Activated T-helper 1 cell treated with anti-CD3 and anti-CD28 coated beads, Interleukin-2, amount 50 U/mL, for 16 hours (primary cell): ENCODE data around the gene POLD2.

Source experiments
- DNase-seq, 2 donors: peaks; one replicate each; pipeline ENCODE4 v3.0.0-alpha.2; 2020; ENCODE audit warnings: low read depth in 1 of 2, low spot score in 1 of 2

The POLD2 gene

DNA sequence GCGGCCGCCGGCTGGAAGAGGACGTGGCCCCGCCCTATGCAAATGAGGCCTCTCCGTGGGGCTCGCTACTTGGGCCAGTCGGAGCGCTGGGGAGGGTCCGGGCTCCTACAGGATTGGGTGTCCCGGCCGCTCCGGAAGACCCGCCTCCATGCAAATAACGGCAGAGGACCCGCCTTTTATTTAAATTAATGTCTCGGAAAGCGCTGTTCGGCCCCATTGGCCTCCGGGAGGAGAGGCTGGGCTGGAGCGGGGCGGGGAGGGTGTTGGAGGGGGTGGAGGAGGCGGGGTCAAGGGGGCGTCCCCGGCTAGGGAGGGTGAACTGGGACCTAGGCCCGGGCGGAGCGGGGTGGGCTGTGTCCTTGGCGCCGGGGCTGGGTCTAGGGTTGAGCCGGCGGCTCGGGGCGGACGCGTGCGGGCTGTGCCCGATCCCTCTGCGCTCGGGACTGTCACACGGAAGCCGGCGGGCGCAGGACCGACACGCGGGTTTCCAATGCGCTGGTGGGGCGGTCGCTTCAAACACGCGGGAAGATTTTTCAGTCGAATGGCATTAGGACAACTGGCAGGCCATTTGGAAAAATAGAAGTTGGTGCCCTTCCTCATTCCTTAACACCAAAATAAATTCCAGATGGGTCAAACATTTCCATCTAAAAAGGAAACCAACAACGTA, 40.7 kb downstream of the POLD2 start:
- DNase-seq, result peak; percentile 96 to 98

- DNase-seq, result no peak
Observed at GRCh38 chr7:44081266-44081748, 42.0 kb downstream of the POLD2 start.

DNA sequence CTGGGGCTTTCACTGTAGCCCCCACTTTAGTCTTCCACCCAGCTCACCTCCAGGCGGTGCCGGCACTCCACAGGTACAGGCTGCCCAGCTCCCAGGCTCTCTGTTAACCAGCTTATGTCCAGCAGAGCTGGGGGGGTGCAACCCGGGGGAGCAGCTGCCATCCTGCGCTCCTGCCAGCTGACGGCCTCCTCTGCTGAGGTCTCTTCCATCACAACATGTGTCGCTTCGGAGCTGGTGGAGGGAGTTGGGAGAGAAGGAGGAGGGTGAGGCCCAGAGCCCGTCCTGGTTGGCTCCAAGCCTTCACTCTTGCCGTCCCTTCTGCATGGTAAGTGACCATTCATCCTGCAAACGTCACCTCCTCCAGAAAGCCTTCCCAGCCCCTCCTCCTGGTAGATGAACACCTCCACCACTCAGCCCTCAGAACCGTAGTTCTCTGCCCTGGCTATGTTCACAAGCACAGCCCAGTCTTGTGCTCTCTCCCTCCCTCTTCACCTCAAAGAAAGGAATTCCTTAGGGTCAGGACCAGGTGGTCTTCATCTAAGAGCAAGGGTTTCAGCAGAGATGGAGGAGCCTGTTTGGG, 42.6 kb downstream of the POLD2 start:
- no peak for DNase-seq

DNA sequence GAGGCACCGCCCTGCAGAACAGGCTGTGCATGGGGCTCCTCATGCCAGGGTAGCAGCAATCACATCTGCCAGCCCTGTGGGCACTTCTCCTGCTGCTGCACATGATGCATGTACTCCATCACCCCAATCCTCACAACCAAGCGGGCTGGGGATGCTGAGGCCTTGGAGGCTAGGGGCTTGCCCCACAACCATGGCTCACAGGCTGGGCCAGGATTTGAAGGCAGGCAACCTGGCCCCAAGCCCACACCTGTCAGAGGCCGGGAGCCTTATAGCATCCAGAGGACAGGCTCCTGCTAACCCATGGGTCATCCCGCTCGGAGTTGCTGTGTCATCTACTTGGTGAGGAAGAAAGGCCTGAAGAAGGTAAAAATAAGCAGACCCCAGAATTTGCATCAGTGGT, 43.2 kb downstream of the POLD2 start:
- no peak for DNase-seq

DNA sequence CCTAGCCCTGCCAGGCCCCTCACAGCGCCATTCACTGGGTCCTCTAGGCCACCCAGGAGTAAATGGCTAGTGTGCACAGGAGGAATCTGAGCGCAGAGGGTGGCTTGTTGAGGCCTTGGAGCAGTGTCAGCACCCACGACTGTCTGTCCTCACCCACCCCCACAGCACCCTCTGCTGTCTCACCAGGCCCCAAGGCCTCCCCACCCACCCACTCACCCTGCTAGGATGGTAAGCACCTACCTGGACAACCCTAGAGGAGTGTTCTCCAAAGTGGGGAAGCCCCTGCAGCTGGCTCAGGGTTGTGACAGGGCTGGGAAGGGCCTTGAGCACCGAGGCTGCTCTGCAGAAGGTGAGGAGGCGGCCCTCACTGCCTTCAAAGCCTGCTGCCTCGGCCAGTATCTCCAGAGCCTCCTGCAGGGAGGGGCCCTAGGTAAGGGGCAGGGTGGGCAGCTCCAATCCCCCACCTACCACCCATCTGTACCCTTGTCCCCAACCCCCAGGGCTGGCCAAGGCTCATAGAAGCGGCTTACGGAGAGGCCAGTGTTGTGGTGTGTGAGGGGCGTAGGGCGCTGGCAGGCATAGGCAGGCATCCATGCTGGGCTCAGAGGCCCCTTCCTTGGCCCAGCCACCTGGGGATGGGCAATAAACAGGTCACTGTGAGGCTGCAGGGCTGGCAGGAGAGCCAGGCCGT, 43.9 kb downstream of the POLD2 start:
- DNase-seq, result no peak

- no peak for DNase-seq
Observed at GRCh38 chr7:44078521-44078920, 44.8 kb downstream of the POLD2 start.

DNA sequence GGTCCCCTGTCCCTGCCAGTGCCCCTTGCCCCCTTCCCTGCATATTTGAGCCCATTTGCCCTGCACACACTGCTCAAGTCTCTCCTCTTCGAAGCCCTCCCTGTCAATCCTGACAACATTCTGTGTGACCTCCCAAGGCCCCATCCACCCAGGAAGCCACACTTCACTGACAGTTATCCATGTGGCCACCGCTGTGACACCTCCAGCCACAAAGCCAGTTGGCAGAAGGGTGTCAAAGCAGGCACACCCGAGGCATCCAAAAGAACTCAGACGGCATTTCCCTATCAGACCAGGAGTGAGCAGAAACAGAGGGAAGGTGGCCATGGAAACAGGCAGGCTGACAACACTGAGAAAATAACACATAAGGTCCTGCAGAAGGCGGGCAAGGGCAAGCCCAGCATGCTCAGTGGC, 45.7 kb downstream of the POLD2 start:
- DNase-seq, result no peak

DNA sequence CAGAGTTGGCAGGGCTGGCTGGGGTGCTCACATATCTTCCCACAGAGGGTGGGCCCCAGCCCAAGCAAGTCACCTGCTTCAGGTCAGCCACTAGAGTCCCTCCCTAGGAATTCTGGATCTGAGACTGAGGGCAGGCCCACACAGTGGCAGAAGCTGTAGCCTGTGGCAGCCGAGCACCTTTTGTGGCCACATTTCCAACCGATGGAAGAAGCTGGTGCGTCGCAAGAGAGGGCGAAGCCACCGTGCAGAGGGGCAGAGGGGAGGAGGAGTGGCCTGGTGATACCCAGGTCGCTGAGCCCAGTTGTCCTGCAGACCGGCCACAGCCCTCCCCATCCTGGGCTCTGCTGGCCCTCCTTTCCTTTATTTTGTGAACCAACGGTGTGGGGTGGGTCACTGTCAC, 46.3 kb downstream of the POLD2 start:
- DNase-seq, result no peak

DNA sequence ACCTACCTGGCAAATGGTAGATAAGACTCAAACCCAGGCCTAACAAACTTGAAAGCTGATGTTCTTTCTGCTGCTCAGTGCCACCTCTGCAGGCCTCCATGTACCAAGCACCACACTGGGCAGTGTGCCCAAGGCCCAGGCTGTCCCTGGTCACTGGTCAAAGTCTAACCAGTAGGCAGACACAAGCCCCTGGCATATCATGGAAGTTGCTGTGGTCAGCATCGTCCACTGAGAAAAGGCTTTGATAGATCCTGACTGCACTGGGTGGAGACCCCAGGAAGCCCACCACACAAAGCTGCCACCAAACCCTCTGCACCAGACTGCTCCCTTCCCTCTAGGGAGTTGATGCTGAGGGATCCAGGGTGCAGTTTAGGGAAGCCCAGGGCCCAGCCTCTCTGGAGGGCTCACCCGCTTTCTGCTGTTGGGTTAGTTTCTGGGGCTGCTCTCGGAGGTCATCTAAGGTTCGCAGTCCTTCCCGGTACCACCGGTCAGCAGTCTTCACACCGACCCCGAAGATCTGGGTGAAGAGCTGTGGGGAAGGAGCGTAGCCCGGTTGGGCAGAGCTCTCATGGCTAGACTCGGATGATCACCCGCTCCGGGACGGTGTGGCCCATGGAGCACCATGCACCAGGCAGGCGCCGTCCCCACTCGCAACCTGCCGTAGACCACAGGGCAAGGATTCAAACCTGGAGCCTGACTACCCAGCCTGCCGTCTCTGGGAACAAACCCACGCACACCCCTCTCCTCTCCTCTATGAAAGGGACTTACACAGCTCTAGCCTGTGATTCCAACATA, 47.0 kb downstream of the POLD2 start:
- DNase-seq, result no peak

DNA sequence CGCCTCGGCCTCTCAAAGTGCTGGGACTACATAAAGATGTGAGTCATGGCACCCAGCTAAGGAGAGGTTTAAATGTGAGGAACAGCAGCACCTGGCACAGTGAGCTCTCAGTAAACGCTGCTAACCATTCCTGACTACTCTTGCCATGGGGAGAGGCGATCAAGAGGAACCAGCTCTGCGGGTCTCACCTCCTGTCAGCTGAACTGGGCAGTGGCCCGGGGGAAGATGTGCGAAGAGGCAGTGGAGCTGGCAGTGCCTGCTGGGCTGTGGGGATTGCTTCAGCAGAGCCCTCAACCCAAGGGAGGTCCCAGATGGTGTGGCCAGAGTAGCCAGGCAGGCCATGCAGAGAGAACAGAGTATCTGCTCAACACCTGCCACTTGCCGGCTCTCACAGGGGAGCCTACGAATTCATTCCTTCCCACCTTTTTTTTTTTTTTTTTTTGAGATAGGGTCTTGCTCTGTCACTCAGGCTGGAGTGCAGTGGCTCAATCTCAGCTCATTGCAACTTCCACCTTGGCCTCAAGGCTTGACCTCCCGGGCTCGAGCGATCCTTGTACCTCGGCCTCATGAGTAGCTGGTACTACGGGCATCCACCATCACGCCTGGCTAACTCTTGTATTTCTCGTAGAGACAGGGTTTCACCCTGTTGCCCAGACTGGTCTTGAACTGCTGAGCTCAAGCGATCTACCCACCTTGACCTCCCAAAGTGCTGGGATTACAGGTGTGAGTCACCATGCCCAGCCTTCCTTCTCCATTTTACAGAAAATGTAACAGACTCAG, 47.9 kb downstream of the POLD2 start:
- DNase-seq, result no peak

GRCh38 chr7:44074349-44074695, 49.0 kb downstream of the POLD2 start:
- DNase-seq, result no peak

DNA sequence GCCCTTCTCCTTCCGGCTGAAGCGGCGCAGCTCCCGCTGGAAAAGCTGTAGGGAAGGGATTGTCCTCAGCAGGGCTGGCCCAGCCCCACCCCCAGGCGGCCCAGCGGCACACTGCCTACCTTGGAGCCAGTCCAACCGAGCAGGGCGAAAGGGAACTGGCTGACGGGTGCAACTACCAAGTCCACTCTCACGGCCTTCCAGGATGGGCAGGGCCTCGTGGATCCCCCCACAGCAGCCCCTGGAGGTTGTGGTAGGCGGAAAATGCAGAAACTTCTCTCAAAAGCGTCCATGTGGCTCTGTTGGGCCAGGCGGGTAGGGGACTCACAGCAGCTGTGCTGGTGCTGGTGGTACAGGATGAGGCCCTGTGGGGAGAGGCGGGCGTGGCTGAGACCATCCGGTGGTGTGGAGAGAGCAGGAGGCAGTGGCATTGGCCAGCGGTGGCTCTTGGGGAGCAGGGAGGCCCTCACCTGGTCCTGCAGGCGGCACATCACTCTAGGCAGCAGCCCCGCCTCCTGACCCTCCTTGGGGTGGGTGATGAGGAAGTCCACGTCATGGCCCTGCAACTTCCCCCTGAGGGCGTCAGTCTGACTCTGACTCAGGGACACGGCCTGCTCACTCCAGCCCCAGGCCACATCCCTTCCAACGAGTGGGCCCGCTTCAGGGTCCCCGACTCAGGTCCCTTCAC, 49.5 kb downstream of the POLD2 start:
- DNase-seq, result no peak

DNA sequence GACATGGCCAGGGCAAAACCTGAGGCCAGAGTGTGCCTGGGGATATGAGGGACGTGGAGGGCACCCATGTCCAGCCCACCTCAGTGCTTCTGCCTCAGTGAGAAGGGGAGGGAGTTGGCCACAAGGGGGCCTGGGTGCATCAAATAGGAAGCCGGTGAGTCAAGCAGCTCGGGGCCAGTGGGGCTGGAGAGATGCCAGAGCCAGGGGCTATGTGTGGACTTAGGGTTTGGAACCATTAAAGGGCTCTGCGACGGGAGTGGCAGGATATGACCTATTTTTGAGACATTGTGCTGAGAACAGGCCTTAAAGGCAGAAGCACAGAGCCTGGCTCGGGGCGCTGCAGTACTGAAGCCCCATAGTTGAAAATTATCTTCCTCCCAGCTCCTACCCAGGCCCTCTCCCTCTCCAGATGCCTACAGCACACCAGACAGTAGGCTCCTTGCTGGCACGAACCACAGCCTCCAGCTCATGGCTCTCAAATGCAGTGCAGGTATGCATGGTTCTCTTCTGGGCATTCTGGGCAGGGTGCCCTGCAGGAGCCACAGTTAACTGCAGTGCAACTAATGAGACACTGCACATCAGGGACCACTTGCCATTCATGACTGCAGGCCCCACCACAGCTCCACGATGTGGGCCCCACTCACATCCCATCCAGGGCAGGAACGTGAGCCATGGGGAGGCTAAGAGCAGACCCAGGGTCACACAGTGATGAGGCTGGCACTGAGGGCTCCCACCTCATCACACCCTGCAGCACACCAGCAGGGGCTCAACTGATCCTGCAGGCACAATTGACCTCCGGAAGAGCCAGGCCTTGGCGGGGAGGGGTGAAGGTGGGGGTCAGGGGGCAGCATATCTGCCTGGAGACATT, 50.8 kb downstream of the POLD2 start:
- DNase-seq, result no peak

DNA sequence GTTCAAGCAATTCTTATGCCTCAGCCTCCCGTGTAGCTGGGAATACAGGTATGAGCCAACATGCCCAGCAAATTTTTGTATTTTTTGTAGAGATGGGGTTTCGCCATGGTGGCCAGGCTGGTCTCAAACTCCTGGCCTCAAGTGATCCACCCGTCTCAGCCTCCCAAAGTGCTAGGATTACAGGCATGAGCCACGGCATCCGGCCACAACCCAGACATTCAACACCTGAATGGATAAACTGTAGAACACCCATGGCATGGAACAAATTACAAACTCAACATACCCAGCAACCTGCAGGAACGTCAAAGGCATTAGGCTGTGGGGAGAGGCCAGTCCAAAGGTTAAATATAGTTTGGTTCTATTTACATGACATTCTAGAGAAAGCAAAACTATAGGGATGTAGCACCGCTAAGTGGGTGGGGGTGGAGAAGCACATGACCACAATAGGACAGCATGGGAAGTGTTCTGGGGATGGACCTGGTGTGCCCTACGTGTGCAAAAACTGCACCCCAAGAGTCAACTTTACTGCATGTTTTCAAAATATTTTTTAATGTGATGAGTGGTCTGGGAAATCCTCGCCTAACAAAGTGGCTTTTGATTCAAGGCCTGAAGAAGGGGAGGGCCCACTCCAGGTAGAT, 51.5 kb downstream of the POLD2 start:
- DNase-seq, result no peak

DNA sequence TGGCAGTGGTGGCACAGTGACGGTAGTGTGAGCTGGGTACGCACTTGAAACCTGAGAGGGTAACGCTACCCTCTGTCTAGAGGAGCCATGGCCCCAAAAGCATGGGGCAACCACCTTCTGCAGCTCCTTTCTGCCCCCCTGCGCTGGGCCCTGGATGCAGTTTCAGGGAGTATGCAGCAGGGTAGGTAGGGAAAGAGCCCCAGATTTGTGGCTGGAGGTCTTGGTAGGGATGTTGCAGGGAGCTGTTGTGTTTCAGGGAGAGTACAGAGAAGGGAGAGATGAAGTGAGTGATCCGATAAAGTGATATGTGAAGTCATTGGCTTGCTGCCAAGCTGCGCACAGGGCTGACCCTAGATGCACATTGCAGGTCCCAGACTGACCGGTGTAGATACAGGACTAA, 55.3 kb downstream of the POLD2 start:
- no peak for DNase-seq

DNA sequence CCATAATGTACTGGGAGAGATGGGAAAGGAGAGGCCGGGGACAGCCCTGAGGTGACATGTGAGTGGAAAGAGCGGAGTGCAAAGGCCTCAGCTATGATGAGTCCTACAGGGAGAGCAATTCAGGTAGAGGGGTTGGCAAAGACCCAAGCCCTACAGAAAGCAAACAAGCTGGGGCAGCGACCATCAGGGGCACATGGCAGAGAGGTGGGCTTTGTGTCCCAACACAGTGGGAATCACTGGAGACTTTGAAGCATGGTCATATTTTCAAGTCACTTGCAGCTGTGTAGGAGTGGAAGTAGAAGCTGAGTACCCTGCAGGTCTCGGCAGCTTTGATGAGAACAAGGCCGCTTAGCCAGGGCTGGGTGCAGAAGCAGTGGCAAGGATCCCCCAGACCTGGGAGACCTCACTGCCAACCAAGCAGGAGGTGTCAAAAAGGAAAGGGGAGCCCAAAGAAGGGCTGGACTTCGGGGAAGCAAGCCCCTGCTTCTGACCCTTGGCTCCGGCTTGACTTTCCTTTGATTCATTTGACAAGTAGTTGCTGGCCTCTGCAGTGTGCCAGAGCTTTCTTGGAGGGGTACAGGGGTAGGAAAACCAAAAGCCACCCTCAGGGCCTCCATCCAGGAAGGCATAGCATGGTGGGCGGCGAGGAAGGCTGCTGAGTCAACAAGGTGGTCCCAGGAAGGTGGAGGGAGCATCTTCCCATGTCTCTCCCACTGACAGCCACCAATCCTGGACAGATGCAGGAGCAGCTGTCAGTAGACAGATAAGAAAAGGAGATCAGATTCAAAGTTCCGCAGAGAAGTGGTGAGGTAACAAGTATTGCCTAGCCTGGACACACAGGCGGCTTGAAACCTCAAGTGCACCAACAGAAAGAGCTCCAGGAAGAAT, 56.0 kb downstream of the POLD2 start:
- DNase-seq, result no peak

- no peak for DNase-seq
Observed at GRCh38 chr7:44066494-44067063, 56.8 kb downstream of the POLD2 start.

DNA sequence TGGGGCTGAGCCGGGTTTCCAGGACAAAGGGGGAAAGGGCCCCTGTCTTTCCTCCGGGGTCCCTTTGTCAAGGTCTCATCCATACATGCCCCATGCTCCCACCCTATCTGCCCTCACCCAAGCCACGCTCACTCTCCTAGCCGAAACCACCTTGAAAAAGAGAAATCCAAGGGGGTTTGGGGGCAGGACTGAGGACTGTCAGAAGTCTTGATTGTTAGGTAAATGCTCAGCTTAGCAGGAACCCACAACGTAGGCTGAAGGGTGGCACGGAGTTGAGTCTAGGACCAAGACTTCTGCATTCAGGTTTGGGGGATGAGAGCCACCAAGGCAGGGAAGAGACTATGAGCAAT, 57.3 kb downstream of the POLD2 start:
- DNase-seq, result no peak
